Measurements from ENCODE around the gene PDCD1. TPM values are rescaled to one million over a fixed set of nuclear protein-coding genes. Genes with fewer than 3 reads are reported as not detected.

The PDCD1 gene
- total RNA-seq, 4 donors from 2014 or later = 1.2 to 2.5 (median 1.5) TPM

DNA sequence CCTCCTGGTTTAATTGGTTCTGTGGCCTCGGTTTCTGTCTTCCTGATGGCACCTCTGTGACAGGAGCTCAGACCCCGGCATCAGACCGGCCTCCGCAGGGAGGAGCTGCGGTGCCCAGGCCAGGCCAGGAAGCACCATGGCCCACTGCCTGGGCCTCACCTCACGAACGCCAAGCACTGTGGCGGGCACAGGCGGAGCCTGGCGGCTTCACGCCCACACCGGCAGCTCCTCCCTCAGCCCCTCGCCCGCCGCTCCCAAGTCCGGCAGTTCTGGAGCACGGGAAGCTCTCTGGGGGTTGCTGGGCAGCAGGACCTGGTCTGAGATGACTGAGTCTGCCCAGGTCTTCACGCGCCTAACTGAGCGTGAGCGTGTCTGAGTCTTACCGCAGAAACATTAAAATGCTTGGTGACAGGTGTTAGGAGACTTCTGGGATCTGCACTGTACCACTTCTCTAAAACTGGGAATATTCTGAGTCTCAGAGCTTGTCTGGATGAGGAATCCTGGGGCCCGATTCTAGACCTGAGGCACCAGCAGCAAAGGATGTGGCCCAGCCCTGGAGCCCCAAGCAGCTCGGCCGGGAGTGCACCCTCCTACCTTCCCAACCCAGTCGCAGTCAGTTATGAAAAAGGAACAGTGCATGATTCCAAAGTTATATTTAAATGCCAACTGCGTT is 32.8 kb upstream of the PDCD1 start:
- H3K4me3 ChIP-seq = no peak overlapping the region
- intact Hi-C loops (cut with DNase I) = no loop called here
- H3K4me1 ChIP-seq = peaks cover 36 to 58% (median 36%) of the 10 kb centered on the region in 3 donors
- 49 to 65% methylated on average over 6 to 10 of the region's 27 CpGs for WGBS, 2 donors
- H3K9me3 ChIP-seq = no peaks in the 10 kb centered on the region
- H3K36me3 ChIP-seq = no peaks in the 10 kb centered on the region
- TF ChIP-seq, protein P1, sequence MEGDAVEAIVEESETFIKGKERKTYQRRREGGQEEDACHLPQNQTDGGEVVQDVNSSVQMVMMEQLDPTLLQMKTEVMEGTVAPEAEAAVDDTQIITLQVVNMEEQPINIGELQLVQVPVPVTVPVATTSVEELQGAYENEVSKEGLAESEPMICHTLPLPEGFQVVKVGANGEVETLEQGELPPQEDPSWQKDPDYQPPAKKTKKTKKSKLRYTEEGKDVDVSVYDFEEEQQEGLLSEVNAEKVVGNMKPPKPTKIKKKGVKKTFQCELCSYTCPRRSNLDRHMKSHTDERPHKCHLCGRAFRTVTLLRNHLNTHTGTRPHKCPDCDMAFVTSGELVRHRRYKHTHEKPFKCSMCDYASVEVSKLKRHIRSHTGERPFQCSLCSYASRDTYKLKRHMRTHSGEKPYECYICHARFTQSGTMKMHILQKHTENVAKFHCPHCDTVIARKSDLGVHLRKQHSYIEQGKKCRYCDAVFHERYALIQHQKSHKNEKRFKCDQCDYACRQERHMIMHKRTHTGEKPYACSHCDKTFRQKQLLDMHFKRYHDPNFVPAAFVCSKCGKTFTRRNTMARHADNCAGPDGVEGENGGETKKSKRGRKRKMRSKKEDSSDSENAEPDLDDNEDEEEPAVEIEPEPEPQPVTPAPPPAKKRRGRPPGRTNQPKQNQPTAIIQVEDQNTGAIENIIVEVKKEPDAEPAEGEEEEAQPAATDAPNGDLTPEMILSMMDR (IDR thresholded peaks at IDR 0.05) = no peak
- no peak for TF ChIP-seq POLR2A (IDR thresholded peaks at IDR 0.05)
- no peaks in the 10 kb centered on the region for H3K27me3 ChIP-seq
- H3K27ac ChIP-seq = peak overlapping the region; percentile 63 to 78 (median 66)
- DNase-seq = no peak

DNA sequence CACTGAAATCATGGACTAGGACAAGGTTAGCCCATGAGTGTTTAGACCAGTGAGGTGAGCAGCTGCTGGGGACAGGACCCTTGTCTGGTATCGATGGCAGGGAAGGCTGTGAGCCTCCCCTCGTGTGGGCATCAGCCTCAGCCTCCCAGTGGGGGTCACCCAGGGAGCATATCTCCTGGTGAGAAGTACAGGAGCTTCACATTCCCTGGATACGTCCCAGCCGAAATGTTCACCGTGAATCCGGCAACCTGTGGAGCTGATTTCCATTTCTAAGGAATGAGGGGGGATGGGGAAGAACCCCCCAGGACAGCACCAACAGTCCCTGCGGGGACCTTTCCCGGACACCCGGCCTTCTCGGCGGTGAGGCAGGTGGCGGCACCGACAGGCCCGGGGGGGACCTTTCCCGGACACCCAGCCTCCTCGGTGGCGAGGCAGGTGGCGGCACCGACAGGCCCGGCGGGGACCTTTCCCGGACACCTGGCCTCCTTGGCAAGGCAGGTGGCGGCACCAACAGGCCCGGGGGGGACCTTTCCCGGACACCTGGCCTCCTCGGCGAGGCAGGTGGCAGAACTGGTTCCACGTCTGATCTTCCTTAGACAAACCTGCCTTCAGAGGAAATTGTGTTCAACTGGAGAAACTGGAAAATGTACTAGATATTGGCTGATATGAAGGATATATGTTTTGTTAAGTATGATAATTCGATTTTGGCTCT is 32.0 kb upstream of the PDCD1 start:
- peak overlapping the region in 3 of 4 donors; percentile 64 to 78 (median 67) for H3K27ac ChIP-seq

DNA sequence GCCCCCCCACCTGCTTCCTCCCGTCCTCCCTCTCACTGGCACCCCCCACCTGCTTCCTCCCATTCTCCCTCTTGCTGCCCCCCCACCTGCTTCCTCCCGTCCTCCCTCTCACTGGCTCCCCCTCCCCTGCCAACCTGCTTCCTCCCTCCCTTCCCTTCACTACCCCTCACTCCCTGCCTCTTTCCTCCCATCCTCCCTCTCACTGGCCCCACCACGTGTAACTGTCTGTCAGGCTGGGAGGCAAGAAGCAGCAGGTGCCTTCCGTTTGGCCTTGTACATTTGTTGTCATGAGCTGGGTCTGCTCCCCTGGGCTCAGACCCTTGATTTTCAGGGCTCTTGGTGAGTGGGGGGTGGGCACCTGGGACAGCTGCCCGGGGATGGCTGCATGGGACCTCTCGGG is 29.9 kb upstream of the PDCD1 start:
- no peak for DNase-seq
- H3K27ac ChIP-seq = no peak overlapping the region
- WGBS, 2 donors = 64 to 100% methylated on average over 2 to 4 of the region's 6 CpGs
- no peaks in the 10 kb centered on the region for H3K36me3 ChIP-seq
- no peaks in the 10 kb centered on the region for H3K9me3 ChIP-seq
- H3K4me1 ChIP-seq = peaks cover 18 to 30% (median 25%) of the 10 kb centered on the region in 3 donors
- no peaks in the 10 kb centered on the region for H3K27me3 ChIP-seq
- intact Hi-C loops (cut with DNase I) = no loop called here
- TF ChIP-seq, protein P1 (IDR thresholded peaks at IDR 0.05) = no peak
- TF ChIP-seq POLR2A (IDR thresholded peaks at IDR 0.05) = no peak
- no peak overlapping the region for H3K4me3 ChIP-seq

More for the DNA sequence above, 32.0 kb upstream of the PDCD1 start:
- no peaks in the 10 kb centered on the region for H3K27me3 ChIP-seq
- H3K4me3 ChIP-seq = no peak overlapping the region
- WGBS, 2 donors = 48 to 74% methylated on average over 5 to 8 of the region's 29 CpGs
- no peaks in the 10 kb centered on the region for H3K36me3 ChIP-seq
- no peaks in the 10 kb centered on the region for H3K9me3 ChIP-seq
- peaks cover 31 to 51% (median 31%) of the 10 kb centered on the region in 3 donors for H3K4me1 ChIP-seq
- intact Hi-C loops (cut with DNase I) = no loop called here
- DNase-seq = no peak
- TF ChIP-seq, protein P1 (IDR thresholded peaks at IDR 0.05) = no peak
- TF ChIP-seq POLR2A (IDR thresholded peaks at IDR 0.05) = no peak

DNA sequence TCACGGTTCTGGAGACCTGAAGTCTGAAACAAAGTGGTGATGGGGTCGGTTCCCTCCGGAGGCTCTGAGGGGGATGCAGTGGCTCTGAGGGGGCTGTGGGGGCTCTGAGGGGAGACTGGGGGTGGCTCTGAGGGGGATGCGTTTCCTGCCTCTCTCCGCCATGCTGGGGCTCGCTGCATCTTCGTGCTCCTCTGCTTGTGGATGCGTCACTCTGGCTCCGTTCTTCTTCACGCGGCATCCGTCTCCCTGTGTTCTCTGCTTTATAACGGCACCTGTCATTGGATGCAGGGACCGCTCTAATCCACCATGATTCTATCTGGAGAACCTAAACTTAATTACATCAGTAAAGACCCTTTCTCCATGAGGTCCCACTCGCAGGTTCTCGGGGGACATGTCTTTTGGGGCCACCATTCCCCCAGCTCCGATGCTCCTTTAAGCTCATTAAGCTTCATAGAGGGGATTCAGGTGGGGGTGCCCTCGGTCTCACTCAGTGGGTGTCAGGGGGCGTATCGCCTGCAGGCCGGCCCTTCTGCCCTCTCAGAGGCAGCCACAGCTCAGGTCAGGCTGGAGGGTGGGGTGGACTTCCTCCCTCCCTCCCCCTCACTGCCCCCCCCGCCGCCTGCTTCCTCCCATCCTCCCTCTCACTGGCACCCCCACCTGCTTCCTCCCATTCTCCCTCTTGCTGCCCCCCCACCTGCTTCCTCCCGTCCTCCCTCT is 29.3 kb upstream of the PDCD1 start:
- no peaks in the 10 kb centered on the region for H3K9me3 ChIP-seq
- peaks cover 23 to 31% (median 25%) of the 10 kb centered on the region in 3 donors for H3K4me1 ChIP-seq
- WGBS, 2 donors = 84 to 91% methylated on average over 10 to 21 of the region's 24 CpGs
- no peaks in the 10 kb centered on the region for H3K36me3 ChIP-seq
- DNase-seq = no peak
- intact Hi-C loops (cut with DNase I) = no loop called here
- no peak overlapping the region for H3K4me3 ChIP-seq
- TF ChIP-seq POLR2A (IDR thresholded peaks at IDR 0.05) = no peak
- TF ChIP-seq, protein P1 (IDR thresholded peaks at IDR 0.05) = no peak
- no peak overlapping the region for H3K27ac ChIP-seq
- H3K27me3 ChIP-seq = no peaks in the 10 kb centered on the region

All from esophagus squamous epithelium (tissue), 5 donors.